Retina (tissue), 1 donor: ENCODE data around the gene ZSCAN30.

Experiments
- DNase-seq: peaks from one replicate; pipeline ENCODE4 v3.0.0-alpha.2; 2016

Gene ZSCAN30

GRCh38 chr18:35290094-35290735 lies at the start of gene ZSCAN30:
TSS of gene ZSCAN30 (minus strand) at chr18:35290229. CDS start at chr18:35264352, 25,877 bp downstream.
- peak; percentile 99 for DNase-seq

- no peak for DNase-seq
These were observed 47.3 kb upstream of the ZSCAN30 start for GRCh38 chr18:35337286-35337685.

- DNase-seq: no peak
These were observed 45.8 kb upstream of the ZSCAN30 start for GRCh38 chr18:35335866-35336265.

- no peak for DNase-seq
These were observed 44.8 kb upstream of the ZSCAN30 start for GRCh38 chr18:35334821-35335220.

GRCh38 chr18:35334212-35334611 lies 44.2 kb upstream of the ZSCAN30 start:
- no peak for DNase-seq

GRCh38 chr18:35331367-35332087 lies 41.5 kb upstream of the ZSCAN30 start:
- no peak for DNase-seq

- DNase-seq: no peak
These were observed 38.8 kb upstream of the ZSCAN30 start for GRCh38 chr18:35328868-35329267.

- no peak for DNase-seq
These were observed 36.8 kb upstream of the ZSCAN30 start for GRCh38 chr18:35326695-35327387.

GRCh38 chr18:35324926-35325655 lies 35.1 kb upstream of the ZSCAN30 start:
- no peak for DNase-seq

- no peak for DNase-seq
These were observed 32.7 kb upstream of the ZSCAN30 start for GRCh38 chr18:35322486-35323458.

GRCh38 chr18:35311496-35311895 lies 21.5 kb upstream of the ZSCAN30 start:
- no peak for DNase-seq

GRCh38 chr18:35306588-35307250 lies 16.7 kb upstream of the ZSCAN30 start:
- DNase-seq: no peak

GRCh38 chr18:35303610-35304009 lies 13.6 kb upstream of the ZSCAN30 start:
- no peak for DNase-seq

GRCh38 chr18:35296060-35296459 lies 6.0 kb upstream of the ZSCAN30 start:
- no peak for DNase-seq

GRCh38 chr18:35291166-35291565 lies 1.1 kb upstream of the ZSCAN30 start:
- no peak for DNase-seq

- DNase-seq: no peak
These were observed 319 bp downstream of the ZSCAN30 start for GRCh38 chr18:35289727-35290093.

GRCh38 chr18:35289293-35289692 lies 736 bp downstream of the ZSCAN30 start:
- DNase-seq: peak; percentile 9

GRCh38 chr18:35284841-35285240 lies 5.2 kb downstream of the ZSCAN30 start:
- DNase-seq: no peak

- no peak for DNase-seq
These were observed 5.9 kb downstream of the ZSCAN30 start for GRCh38 chr18:35283923-35284794.

GRCh38 chr18:35282353-35282752 lies 7.7 kb downstream of the ZSCAN30 start:
- DNase-seq: no peak
